H1 (cell line): Measurements from ENCODE around the gene C20orf173. TPM values are rescaled to one million over a fixed set of nuclear protein-coding genes. Genes with fewer than 3 reads are reported as not detected.

Source experiments
- BACH1 ChIP-seq: IDR thresholded peaks from 2 replicates; pipeline ENCODE4 v1.6.1; 2012; ENCODE audit warnings: low read length, improper control_type of control experiment
- CEBPB ChIP-seq: IDR thresholded peaks from 2 replicates; pipeline ENCODE4 v1.6.1; 2012; ENCODE audit warnings: low read depth, low read length
- EGR1 ChIP-seq: IDR thresholded peaks from 2 replicates; pipeline ENCODE4 v1.6.1; 2011; ENCODE audit warnings: low read depth, low read length, borderline replicate concordance
- KDM1A ChIP-seq: fragments of 200-600, 300-600 bp; sonication (generic); IDR thresholded peaks from 2 replicates; pipeline ENCODE4 v1.7.1; 2016; ENCODE audit warnings: mild to moderate bottlenecking, low read length, borderline replicate concordance
- SUZ12 ChIP-seq: fragments of 200-600 bp; sonication (generic); IDR thresholded peaks from 2 replicates; pipeline ENCODE4 v1.6.1; 2012; ENCODE audit warnings: mild to moderate bottlenecking, inconsistent platforms, low read length, moderate library complexity, mixed read lengths
- polyA plus RNA-seq, 7 experiments: library from polyadenylated mRNA; depleted of rRNA in 3 of 7; stranded (reverse) in 5 of 7; unstranded in 2 of 7; fragments of >200 nt in 5 of 7; fragments of 200-250 nt in 2 of 7; gene quantifications; 1 replicate in 5 of 7; 2 replicates in 1 of 7; 4 replicates in 1 of 7; pipeline versions ENCODE4 v1.2.1 to v1.2.3, GENCODE V29; 2011 to 2013; ENCODE audit warnings: missing spikeins in 2 of 7, mixed read lengths in 2 of 7
- total RNA-seq: library from RNA; stranded (reverse); fragmentation: NEBNext Ultra II Directional; extraction: Animal tissue kit (Norgen Biotek cat#: 25700); gene quantifications from 2 replicates; pipeline ENCODE4 v1.2.1, GENCODE V29; 2021
- TF ChIP-seq, protein P1 (sequence below): fragments of 300-600 bp; sonication (generic); IDR thresholded peaks from 2 replicates; pipeline ENCODE4 v1.7.1; 2012; ENCODE audit warnings: low read length, moderate library complexity, mild to moderate bottlenecking, inconsistent platforms; ENCODE audit not compliant: insufficient replicate concordance
- TF ChIP-seq, protein P2 (sequence below), 3 experiments: IDR thresholded peaks; 1 replicate in 2 of 3; 2 replicates in 1 of 3; pipeline versions ENCODE4 v1.5.1 to v1.6.1; 2011; ENCODE audit warnings: low read length in 3 of 3, mild to moderate bottlenecking in 3 of 3, inconsistent platforms in 2 of 3, low read depth in 1 of 3, moderate library complexity in 1 of 3; ENCODE audit not compliant: insufficient read depth in 1 of 3; ENCODE audit errors: control extremely low read depth in 1 of 3

C20orf173 gene
- total and polyA plus RNA-seq, 2 of the 8 experiments (the other 6 are each of a cell fraction or from before 2014, with no cell fraction given), result not detected

DNA sequence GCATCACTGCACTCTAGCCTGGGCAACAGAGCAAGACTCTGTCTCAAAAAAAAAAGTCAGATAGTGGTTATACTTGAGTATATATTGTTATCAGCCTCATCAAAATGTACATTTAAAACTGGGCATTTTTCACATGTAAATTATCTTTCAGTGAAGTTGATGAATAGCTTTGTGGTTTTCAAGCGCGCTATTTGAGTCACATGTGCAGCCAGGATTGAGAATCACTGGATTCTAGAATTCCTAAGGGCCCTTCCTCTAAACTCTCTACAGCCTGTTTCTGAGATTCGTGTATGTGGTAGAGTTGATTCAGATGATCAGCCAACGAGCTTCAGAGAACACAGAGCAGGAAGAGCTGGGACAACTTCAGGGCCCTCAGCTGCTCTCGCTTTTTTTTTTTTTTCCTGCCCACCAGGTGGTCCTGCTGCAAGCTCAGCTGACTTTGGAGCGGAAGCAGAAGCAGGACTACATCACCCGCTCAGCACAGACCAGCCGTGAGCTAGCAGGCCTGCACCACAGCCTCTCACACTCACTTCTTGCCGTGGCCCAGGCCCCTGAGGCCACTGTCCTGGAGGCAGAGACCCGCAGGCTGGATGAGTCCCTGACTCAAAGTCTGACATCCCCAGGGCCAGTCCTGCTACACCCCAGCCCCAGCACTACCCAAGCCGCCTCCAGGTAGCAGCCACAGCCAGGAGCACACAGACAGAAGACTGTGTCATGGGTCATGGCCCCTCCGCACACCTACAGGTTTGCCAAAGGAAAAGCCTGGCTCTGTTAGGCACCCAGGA is 18.3 kb downstream of the C20orf173 start (continued):
- TF ChIP-seq, protein P1, sequence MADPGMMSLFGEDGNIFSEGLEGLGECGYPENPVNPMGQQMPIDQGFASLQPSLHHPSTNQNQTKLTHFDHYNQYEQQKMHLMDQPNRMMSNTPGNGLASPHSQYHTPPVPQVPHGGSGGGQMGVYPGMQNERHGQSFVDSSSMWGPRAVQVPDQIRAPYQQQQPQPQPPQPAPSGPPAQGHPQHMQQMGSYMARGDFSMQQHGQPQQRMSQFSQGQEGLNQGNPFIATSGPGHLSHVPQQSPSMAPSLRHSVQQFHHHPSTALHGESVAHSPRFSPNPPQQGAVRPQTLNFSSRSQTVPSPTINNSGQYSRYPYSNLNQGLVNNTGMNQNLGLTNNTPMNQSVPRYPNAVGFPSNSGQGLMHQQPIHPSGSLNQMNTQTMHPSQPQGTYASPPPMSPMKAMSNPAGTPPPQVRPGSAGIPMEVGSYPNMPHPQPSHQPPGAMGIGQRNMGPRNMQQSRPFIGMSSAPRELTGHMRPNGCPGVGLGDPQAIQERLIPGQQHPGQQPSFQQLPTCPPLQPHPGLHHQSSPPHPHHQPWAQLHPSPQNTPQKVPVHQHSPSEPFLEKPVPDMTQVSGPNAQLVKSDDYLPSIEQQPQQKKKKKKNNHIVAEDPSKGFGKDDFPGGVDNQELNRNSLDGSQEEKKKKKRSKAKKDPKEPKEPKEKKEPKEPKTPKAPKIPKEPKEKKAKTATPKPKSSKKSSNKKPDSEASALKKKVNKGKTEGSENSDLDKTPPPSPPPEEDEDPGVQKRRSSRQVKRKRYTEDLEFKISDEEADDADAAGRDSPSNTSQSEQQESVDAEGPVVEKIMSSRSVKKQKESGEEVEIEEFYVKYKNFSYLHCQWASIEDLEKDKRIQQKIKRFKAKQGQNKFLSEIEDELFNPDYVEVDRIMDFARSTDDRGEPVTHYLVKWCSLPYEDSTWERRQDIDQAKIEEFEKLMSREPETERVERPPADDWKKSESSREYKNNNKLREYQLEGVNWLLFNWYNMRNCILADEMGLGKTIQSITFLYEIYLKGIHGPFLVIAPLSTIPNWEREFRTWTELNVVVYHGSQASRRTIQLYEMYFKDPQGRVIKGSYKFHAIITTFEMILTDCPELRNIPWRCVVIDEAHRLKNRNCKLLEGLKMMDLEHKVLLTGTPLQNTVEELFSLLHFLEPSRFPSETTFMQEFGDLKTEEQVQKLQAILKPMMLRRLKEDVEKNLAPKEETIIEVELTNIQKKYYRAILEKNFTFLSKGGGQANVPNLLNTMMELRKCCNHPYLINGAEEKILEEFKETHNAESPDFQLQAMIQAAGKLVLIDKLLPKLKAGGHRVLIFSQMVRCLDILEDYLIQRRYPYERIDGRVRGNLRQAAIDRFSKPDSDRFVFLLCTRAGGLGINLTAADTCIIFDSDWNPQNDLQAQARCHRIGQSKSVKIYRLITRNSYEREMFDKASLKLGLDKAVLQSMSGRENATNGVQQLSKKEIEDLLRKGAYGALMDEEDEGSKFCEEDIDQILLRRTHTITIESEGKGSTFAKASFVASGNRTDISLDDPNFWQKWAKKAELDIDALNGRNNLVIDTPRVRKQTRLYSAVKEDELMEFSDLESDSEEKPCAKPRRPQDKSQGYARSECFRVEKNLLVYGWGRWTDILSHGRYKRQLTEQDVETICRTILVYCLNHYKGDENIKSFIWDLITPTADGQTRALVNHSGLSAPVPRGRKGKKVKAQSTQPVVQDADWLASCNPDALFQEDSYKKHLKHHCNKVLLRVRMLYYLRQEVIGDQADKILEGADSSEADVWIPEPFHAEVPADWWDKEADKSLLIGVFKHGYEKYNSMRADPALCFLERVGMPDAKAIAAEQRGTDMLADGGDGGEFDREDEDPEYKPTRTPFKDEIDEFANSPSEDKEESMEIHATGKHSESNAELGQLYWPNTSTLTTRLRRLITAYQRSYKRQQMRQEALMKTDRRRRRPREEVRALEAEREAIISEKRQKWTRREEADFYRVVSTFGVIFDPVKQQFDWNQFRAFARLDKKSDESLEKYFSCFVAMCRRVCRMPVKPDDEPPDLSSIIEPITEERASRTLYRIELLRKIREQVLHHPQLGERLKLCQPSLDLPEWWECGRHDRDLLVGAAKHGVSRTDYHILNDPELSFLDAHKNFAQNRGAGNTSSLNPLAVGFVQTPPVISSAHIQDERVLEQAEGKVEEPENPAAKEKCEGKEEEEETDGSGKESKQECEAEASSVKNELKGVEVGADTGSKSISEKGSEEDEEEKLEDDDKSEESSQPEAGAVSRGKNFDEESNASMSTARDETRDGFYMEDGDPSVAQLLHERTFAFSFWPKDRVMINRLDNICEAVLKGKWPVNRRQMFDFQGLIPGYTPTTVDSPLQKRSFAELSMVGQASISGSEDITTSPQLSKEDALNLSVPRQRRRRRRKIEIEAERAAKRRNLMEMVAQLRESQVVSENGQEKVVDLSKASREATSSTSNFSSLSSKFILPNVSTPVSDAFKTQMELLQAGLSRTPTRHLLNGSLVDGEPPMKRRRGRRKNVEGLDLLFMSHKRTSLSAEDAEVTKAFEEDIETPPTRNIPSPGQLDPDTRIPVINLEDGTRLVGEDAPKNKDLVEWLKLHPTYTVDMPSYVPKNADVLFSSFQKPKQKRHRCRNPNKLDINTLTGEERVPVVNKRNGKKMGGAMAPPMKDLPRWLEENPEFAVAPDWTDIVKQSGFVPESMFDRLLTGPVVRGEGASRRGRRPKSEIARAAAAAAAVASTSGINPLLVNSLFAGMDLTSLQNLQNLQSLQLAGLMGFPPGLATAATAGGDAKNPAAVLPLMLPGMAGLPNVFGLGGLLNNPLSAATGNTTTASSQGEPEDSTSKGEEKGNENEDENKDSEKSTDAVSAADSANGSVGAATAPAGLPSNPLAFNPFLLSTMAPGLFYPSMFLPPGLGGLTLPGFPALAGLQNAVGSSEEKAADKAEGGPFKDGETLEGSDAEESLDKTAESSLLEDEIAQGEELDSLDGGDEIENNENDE, result no peak
- no peak for TF ChIP-seq SUZ12
- no peak for TF ChIP-seq BACH1
- TF ChIP-seq CEBPB, result no peak
- TF ChIP-seq, protein P2, sequence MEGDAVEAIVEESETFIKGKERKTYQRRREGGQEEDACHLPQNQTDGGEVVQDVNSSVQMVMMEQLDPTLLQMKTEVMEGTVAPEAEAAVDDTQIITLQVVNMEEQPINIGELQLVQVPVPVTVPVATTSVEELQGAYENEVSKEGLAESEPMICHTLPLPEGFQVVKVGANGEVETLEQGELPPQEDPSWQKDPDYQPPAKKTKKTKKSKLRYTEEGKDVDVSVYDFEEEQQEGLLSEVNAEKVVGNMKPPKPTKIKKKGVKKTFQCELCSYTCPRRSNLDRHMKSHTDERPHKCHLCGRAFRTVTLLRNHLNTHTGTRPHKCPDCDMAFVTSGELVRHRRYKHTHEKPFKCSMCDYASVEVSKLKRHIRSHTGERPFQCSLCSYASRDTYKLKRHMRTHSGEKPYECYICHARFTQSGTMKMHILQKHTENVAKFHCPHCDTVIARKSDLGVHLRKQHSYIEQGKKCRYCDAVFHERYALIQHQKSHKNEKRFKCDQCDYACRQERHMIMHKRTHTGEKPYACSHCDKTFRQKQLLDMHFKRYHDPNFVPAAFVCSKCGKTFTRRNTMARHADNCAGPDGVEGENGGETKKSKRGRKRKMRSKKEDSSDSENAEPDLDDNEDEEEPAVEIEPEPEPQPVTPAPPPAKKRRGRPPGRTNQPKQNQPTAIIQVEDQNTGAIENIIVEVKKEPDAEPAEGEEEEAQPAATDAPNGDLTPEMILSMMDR (IDR thresholded peaks at IDR 0.05; ENCODE audit: control extremely low read depth in 1 of 3, insufficient read depth in 1 of 3, low read depth in 1 of 3, low read length in 3 of 3), result no peak
- no peak for TF ChIP-seq EGR1
- no peak for TF ChIP-seq KDM1A
